Suprapubic skin (tissue), 4 donors: ENCODE results near the gene VEGFA. TPM values are rescaled to one million over a fixed set of nuclear protein-coding genes. Genes with fewer than 3 reads are reported as not detected.

Experiments used
- DNase-seq, 2 donors: peaks; one replicate each; pipeline ENCODE4 v3.0.0-alpha.2; 2019; ENCODE audit warnings: low spot score in 2 of 2
- H3K27ac ChIP-seq: fragments of 200-600 bp; sonication (generic); one replicate; pipeline ENCODE4 v1.5.1; 2019
- H3K27me3 ChIP-seq: fragments of 200-600 bp; sonication (generic); one replicate; pipeline ENCODE4 v1.5.1; 2019
- H3K36me3 ChIP-seq: fragments of 200-600 bp; sonication (generic); one replicate; pipeline ENCODE4 v1.5.1; 2019
- H3K4me1 ChIP-seq: fragments of 200-600 bp; sonication (generic); one replicate; pipeline ENCODE4 v1.5.1; 2019
- H3K4me3 ChIP-seq: fragments of 200-600 bp; sonication (generic); one replicate; pipeline ENCODE4 v1.5.1; 2019; ENCODE audit warnings: mild to moderate bottlenecking
- H3K9me3 ChIP-seq: fragments of 200-600 bp; sonication (generic); one replicate; pipeline ENCODE4 v1.5.1; 2019
- CTCF ChIP-seq, 2 donors: fragments of 200-600 bp in 1 of 2; fragments of 450-650 bp in 1 of 2; sonication (generic) in 1 of 2; IDR thresholded peaks; one replicate each; pipeline ENCODE4 v1.5.1; 2016 to 2019; ENCODE audit warnings: antibody characterized with exemption in 2 of 2, mild to moderate bottlenecking in 1 of 2, moderate library complexity in 1 of 2
- EP300 ChIP-seq: sonication (generic); formaldehyde crosslinking; IDR thresholded peaks from one replicate; pipeline ENCODE4 v1.6.1; 2017; ENCODE audit warnings: antibody characterized with exemption
- POLR2A ChIP-seq, 2 donors: fragments of 450-650 bp; IDR thresholded peaks; one replicate each; pipeline ENCODE4 v1.6.1; 2017; ENCODE audit warnings: antibody characterized with exemption in 2 of 2, mild to moderate bottlenecking in 2 of 2, moderate library complexity in 2 of 2
- POLR2AphosphoS5 ChIP-seq, 3 donors: sonication (generic); formaldehyde crosslinking; IDR thresholded peaks; one replicate each; pipeline ENCODE4 v1.6.1; 2017; ENCODE audit warnings: antibody characterized with exemption in 3 of 3
- WGBS: methylation state at CpG from one replicate; pipeline ENCODE4 v1.1.5; 2018; 5-methylcytosine and 5-hydroxymethylcytosine counted together
- total RNA-seq, 4 donors: library from RNA; depleted of rRNA; stranded (reverse); fragments of >200 nt; gene quantifications; one replicate each; pipeline ENCODE4 v1.1.0, GENCODE V29; 2016

Gene VEGFA
- total RNA-seq, 4 donors from 2014 or later: 25.4 to 147 (median 43.6) TPM

- H3K4me3 ChIP-seq: no peak overlapping the region
- peaks cover 34% of the 10 kb centered on the region for H3K4me1 ChIP-seq
- H3K27me3 ChIP-seq: no peaks in the 10 kb centered on the region
- DNase-seq: no peak
- no peak overlapping the region for H3K27ac ChIP-seq
- TF ChIP-seq EP300 (no peak), POLR2A (IDR thresholded peaks at IDR 0.05) (no peak), POLR2AphosphoS5 (IDR thresholded peaks at IDR 0.05) (no peak), CTCF (IDR thresholded peaks at IDR 0.05) (no peak)
- H3K36me3 ChIP-seq: peaks cover 71% of the 10 kb centered on the region
- WGBS: 81% methylated on average over 12 of the region's 12 CpGs
- no peaks in the 10 kb centered on the region for H3K9me3 ChIP-seq
Observed at GRCh38 chr6:43778976-43779851, 9.2 kb downstream of the VEGFA start.

- no peak for DNase-seq
- Histone ChIP-seq H3K36me3 (peaks cover 77% of the 10 kb centered on the region), H3K27me3 (no peaks in the 10 kb centered on the region), H3K9me3 (no peaks in the 10 kb centered on the region), H3K4me1 (peaks cover 28% of the 10 kb centered on the region), H3K27ac (peak overlapping the region; percentile 38), H3K4me3 (no peak overlapping the region)
- no peak for TF ChIP-seq POLR2AphosphoS5 (IDR thresholded peaks at IDR 0.05)
- no peak for TF ChIP-seq EP300
- no peak for TF ChIP-seq CTCF (IDR thresholded peaks at IDR 0.05)
- no peak for TF ChIP-seq POLR2A (IDR thresholded peaks at IDR 0.05)
- WGBS: 66% methylated on average over 6 of the region's 8 CpGs
Observed at GRCh38 chr6:43779852-43780236, 9.8 kb downstream of the VEGFA start.

- H3K4me1 ChIP-seq: peaks cover 24% of the 10 kb centered on the region
- TF ChIP-seq POLR2AphosphoS5 (IDR thresholded peaks at IDR 0.05) (no peak), POLR2A (IDR thresholded peaks at IDR 0.05) (no peak), EP300 (no peak), CTCF (IDR thresholded peaks at IDR 0.05) (no peak)
- no peaks in the 10 kb centered on the region for H3K9me3 ChIP-seq
- H3K27me3 ChIP-seq: no peaks in the 10 kb centered on the region
- WGBS: 92% methylated on average over 13 of the region's 13 CpGs
- peaks cover 81% of the 10 kb centered on the region for H3K36me3 ChIP-seq
- DNase-seq: no peak
- no peak overlapping the region for H3K4me3 ChIP-seq
- peak overlapping the region; percentile 38 for H3K27ac ChIP-seq
Observed at GRCh38 chr6:43780293-43780692, 10.3 kb downstream of the VEGFA start.

- 84% methylated on average over 20 of the region's 24 CpGs for WGBS
- TF ChIP-seq EP300 (no peak), POLR2AphosphoS5 (IDR thresholded peaks at IDR 0.05) (no peak), POLR2A (IDR thresholded peaks at IDR 0.05) (no peak), CTCF (IDR thresholded peaks at IDR 0.05) (no peak)
- peak overlapping the region; percentile 38 for H3K27ac ChIP-seq
- no peaks in the 10 kb centered on the region for H3K9me3 ChIP-seq
- H3K4me1 ChIP-seq: peaks cover 14% of the 10 kb centered on the region
- H3K36me3 ChIP-seq: peaks cover 85% of the 10 kb centered on the region
- H3K27me3 ChIP-seq: no peaks in the 10 kb centered on the region
- no peak overlapping the region for H3K4me3 ChIP-seq
- no peak for DNase-seq
Observed at GRCh38 chr6:43780941-43781928, 11.2 kb downstream of the VEGFA start.
